ENCODE measurements around the gene PDE8A.

The PDE8A gene, protein sequence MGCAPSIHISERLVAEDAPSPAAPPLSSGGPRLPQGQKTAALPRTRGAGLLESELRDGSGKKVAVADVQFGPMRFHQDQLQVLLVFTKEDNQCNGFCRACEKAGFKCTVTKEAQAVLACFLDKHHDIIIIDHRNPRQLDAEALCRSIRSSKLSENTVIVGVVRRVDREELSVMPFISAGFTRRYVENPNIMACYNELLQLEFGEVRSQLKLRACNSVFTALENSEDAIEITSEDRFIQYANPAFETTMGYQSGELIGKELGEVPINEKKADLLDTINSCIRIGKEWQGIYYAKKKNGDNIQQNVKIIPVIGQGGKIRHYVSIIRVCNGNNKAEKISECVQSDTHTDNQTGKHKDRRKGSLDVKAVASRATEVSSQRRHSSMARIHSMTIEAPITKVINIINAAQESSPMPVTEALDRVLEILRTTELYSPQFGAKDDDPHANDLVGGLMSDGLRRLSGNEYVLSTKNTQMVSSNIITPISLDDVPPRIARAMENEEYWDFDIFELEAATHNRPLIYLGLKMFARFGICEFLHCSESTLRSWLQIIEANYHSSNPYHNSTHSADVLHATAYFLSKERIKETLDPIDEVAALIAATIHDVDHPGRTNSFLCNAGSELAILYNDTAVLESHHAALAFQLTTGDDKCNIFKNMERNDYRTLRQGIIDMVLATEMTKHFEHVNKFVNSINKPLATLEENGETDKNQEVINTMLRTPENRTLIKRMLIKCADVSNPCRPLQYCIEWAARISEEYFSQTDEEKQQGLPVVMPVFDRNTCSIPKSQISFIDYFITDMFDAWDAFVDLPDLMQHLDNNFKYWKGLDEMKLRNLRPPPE

GRCh38 chr15:84981711-84982300, at the start of gene PDE8A:
TSS of gene PDE8A (plus strand) at chr15:84981856. CDS start at chr15:84982163, 307 bp downstream.
- DNase-seq: no peak

GRCh38 chr15:84934942-84935729, 46.5 kb upstream of the PDE8A start:
- DNase-seq: no peak

DNA sequence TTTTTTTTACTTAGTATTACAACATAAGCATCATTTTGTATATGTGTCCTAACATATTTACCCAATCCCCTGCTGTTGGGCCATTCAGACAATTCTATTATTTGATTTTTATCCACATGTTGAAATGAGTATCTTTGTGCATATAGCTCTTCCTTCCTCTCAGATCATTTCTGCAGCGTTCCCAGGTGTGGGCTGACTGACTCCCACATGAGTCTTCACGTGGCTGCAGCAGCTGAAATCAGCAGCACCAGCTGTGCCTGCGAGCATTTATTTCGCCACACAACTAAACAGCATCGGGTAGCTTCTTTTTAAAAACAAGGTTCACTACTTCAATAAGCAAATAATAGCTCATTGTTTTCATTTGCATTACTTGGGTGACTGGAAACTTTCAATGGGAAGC, 44.5 kb upstream of the PDE8A start:
- DNase-seq: no peak

DNA sequence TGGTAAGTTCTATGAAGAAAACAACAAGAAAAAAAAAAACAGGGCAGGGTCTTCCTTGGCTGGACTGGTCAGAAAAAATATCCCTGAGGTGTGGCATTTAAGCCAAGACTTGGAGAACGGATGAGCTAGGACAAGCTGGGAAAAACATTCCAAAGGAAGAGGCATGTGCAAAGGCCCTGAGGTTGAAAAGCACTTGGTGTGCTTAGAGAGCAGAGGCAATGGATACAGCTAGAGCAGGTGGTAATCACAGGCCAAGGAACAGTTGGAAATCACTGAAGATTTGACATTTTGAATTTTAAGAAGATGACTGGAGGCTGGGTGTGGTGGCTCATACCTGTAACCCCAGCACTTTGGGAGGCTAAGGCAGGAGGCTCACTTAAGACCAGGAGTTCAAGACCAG, 42.9 kb upstream of the PDE8A start:
- no peak for DNase-seq

DNA sequence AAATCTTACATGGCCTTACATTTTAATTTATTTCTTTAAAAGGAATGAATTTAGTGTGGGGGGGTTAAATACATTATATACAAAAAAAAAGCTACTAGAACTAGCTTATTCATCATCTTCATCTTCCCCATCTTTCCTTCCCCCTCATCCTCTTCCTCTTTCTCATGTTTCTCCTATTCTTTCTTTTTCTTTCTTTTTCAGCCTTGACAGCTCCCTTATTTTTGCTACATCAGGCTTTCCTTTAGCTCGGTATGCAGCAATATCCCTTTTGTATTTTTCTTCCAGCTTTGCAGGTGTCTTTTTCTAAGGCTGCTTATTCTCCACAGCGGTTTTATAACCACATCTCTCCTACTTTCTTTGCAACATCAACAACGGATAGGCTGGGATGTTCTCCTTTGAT, 41.3 kb upstream of the PDE8A start:
- no peak for DNase-seq

DNA sequence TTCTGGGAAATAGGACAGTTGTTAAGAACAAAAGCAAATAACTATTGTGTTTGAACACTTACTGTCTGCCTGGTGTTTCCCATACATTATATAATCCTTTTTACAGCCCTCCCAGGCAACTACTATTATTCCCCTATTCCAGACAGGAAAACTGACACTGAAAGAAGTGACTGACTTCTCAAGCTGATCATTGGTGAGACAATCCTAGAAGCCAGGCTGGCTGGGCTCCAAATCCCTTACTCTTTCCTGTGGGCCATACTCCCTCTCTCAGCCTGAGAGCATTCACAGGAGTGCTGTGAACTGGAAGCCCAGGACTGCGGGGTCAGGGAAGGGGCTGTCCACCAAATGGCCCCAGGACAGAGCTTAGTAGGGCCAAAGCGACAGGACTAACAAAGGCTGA, 39.2 kb upstream of the PDE8A start:
- DNase-seq: no peak

DNA sequence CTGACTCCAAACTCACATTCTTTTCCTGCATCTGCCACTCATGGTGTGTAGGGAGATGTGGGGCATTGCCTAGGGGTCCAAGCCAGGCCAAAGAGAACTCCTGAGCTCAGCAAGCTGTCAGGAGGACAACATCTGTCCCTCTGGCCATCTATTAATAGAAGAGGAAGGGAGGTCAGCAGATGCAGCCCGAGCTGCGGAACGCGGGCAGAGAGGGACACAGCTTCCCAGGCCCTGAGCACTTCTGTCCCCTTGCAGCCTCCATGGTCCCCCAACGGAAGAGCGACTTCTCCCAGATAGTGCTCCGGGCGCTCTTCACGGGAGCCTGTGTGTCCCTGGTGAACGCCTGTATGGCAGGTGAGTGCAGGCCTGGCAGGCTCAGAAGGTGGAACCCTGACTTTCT, 37.3 kb upstream of the PDE8A start:
- DNase-seq: no peak

DNA sequence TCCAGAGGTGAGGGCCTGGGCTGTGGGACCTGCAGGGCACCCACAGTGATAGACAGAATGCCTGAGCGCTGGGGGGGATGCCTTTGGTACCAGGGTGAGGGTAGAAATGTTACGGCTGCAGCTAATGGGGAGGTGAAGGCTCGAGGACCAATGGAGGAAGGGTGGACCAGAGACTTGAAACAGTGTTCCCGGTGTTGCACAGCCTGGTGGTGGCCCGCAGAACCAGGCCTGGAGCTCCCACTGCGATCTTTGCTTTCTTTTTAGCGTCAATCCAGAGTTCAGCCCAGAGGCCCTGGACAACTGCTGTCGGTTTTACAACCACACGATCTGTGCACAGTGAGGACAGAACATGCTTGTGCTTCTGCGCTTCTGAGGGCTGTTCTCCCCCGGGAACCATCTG, 36.8 kb upstream of the PDE8A start:
- no peak for DNase-seq

DNA sequence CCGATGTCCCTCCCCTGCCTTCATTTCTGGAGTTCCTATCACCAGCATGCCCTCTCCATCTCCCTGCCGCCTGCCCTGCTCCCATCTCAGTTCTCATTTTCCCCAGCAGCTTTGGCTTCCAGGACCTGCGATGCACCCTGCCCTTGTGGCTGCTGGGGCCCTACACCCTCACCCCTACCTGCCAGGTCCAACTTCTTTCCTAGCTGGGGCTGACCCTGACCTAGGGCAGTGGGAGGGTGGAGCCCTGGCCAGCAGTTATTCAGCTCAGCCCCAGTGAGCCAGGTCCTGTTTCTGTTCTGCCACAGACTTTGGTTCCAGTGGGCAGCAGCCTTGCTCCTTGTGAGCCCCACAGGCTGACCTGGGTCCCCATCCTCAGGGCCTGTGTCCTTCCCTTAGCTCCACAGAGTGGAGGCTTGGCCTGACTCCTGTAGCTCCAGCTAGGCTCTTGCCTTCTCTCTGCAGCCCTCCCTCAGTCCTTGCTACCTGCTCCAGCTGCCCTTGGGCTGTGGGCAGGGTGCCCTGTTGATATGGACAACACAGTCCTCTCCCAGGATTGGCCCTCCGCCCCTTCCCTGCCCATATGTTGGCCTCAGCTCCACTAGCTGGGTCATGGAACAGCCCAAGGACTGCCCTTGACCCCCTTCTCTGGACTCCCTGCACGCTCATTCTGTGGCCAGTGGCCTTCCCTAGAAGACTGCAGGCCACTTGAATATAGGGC, 34.7 kb upstream of the PDE8A start:
- DNase-seq: no peak

DNA sequence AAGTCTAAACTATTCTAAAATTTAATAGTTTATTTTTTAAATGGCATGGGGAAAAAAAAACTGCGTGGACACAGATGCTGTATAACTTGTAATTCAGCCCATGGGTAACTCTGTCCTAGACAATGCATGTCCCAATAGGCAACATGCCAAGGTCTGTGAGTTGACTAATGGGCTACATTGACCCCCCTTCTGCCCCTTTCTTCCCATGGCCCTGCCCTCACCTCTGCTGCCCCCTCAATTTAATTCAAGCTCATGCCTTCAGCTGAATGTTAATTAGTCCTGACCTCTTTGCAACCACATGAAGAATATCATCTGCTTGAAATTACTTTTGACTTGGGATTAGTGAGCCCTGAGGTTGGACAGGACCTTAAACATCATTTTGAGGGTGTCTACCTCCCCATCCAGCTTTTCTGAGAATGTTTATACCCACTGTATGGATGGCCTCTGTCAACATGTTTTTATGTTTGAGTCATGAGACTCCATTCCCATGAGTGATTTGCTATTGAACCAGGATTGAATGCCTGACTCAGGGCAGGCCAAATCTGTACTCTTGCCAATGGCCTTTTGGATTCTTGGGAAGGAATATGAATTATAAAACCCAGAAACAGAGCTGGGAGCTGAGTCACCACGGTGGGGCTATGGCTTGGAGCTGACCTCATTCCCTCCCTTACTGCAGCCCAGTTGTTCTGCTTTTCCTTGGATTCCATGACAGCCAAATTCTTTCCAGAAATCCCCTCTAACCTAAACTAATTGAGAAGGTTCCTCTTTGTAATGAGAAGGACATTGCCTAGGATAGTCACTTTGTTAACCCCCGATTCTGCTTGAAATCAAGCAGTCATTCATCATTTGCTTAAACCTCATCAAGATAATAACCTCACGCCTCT, 33.5 kb upstream of the PDE8A start:
- DNase-seq: no peak

- DNase-seq: no peak
Measured at GRCh38 chr15:84949043-84949442, 32.6 kb upstream of the PDE8A start.

DNA sequence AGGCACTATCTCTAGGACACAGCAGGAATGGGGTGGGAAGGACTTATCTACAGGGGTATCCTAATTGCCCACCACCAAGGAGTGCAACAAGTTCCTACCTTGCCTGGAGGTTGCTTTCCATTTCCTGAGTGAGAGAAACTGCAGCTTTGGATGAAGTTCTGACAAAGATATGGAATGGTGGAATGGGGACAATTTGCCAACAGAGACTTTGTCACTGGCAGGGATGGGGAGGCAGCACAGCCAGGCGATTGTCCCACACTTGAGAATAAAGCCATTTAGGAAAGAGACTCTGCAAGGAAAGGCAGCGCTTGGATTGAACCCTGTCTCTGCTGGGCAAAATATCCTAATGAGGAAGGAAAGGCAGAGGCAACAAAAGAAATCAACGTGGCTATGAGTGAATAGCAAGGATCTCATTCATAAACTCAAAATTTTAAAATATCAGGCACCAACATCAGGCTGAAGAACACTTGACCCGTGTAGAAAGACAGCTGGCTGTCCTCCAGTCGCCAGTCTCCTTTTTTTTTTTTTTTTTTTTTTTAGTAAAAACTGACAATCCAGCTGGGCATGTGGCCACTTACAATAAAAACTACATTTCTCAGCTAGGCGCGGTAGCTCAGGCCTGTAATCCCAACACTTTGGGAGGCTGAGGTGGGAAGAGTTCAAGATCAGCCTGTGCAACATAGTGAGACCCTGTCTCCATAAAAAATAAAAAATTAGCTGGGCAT, 31.6 kb upstream of the PDE8A start:
- no peak for DNase-seq

DNA sequence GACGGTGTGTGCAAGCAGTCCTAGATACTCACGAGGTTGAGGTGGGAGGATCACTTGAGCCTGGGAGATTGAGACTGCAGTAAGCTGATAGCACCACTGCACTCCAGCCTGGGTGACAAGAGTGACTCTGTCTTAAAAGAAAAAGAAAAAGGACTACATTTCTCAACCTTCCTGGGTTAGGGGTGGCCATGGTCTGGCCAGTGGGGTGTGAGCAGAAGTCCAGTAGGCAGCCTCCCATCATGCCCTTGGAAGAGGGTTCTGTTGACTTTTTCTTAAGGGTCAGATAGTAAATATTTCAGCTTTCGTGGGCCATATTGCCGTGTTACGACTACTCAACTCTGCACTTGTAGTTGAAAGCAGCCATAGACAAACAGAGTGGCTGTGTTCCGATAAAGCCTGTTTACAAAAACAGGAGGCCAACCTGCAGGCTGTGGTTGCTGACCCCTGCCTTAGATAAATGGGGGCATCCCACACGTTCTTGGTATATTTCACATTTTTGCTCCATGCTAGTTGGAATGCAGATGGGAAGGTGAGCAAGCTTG, 31.0 kb upstream of the PDE8A start:
- DNase-seq: no peak

- no peak for DNase-seq
Measured at GRCh38 chr15:84951736-84952135, 29.9 kb upstream of the PDE8A start.

GRCh38 chr15:84953136-84953535, 28.5 kb upstream of the PDE8A start:
- no peak for DNase-seq

- DNase-seq: no peak
Measured at GRCh38 chr15:84953726-84954125, 27.9 kb upstream of the PDE8A start.

DNA sequence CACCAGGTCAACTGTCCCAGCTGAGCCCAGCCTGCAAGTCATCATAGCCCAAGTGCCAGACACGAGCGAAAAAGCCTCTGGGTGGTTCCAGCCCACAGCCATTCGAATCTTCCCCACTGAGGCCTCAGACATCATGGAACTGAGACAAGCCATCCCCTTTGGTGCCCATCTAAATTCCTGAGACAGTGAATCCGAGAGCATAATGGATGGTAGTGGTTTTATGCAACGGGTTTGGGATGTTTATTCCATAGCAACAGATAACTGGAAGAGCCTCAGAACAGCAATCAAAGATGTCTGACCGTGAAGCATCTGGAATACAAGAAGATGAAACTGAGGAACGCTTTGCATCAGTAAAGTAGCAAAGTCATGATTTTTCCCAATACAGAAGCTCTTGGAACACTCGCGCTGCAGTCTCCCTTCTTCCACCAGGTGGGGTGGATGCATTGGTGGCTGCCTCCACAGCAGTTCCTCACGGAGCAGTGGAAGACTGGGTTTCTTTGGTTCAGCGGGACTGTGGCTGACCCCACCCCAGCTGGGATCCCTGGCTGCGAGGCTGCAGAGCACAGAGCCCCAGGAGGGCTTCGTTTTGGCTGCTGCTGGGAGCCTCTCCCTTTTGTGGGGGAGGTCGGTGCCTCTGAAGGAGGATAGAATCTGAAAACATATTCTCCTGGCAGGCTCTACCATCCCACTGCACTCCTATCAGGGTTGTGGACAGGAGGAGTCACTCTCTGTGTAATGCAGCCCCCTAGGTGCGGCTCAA, 26.4 kb upstream of the PDE8A start:
- DNase-seq: peak; percentile 56

GRCh38 chr15:84956199-84956598, 25.5 kb upstream of the PDE8A start:
- no peak for DNase-seq

DNA sequence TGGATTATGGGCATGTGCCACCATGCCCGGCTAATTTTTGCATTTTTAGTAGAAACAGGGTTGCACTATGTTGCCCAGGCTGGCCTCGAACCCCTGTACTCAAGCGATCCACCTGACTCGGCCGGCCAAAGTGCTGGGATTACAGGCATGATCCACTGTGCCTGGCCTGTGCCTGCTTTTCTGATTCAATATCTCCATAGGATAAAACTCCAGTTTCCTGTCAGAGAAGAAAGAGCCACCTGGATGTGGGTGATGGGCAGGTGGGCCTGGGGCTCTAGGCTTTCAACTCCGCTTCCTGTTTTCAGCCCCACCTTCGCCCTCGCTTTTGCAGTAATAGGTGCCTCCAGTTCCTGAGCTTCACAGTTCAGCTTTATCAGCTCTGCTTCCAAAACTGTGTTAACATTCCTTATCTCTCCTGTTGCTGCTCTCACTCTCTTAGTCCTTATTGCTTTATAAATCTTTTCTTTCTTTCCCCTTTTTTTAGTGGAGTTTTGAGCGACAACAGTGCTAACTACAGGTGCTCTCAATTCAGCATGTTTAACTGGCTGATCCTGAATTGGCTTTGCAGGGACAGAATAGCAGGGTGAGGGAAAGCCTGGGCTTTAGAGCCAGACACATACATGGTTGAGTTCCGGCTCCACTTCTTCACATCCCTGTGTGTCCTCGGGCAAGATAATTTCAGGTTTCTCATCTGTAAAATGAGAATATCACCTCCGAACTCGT, 21.1 kb upstream of the PDE8A start:
- no peak for DNase-seq

Measured in NCI-H1694 (cell line).